GM10248 (cell line): ENCODE results near the gene NFIC.

Experiments
- CTCF ChIA-PET: fragments of 300-600 bp; sonication (Branson Sonifier 250); formaldehyde crosslinking; extraction: SDS; loops from one replicate; lab custom pipeline; 2021; ENCODE audit warnings: antibody characterized with exemption; lab: Yijun Ruan, JAX
- POLR2A ChIA-PET: fragments of 350-650 bp; sonication (Branson Sonifier 250); formaldehyde crosslinking; extraction: SDS; loops from one replicate; lab custom pipeline; 2020; ENCODE audit warnings: antibody characterized with exemption; lab: Yijun Ruan, JAX
- DNase-seq: peaks from one replicate; pipeline ENCODE4 v3.0.0; 2012; ENCODE audit errors: extremely low spot score
- TF ChIP-seq, protein P1 (sequence below): IDR thresholded peaks from 2 replicates; pipeline ENCODE4 v1.5.1; 2012; ENCODE audit warnings: mild to moderate bottlenecking, low read depth; ENCODE audit errors: extremely low read depth, missing control alignments, control extremely low read depth

Gene NFIC

DNA sequence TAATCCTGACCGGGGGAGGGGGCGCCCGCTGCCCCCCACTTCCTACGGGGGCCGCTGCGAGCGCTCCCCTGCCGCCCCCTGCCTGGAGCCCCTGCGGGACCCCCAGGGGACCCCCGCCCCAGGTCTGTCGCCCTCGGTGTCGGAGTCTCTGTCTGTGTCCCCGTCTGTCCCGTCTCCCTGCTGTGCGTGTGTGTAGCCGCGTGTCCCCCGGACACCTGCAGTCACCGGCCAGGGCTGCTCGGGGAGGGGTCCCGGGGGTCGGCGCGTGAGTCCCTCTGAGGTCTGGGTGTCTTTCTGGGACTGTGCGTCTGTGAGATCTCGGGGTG lies 7.7 kb upstream of the NFIC start:
- POLR2A ChIA-PET, result no interaction called here

DNA sequence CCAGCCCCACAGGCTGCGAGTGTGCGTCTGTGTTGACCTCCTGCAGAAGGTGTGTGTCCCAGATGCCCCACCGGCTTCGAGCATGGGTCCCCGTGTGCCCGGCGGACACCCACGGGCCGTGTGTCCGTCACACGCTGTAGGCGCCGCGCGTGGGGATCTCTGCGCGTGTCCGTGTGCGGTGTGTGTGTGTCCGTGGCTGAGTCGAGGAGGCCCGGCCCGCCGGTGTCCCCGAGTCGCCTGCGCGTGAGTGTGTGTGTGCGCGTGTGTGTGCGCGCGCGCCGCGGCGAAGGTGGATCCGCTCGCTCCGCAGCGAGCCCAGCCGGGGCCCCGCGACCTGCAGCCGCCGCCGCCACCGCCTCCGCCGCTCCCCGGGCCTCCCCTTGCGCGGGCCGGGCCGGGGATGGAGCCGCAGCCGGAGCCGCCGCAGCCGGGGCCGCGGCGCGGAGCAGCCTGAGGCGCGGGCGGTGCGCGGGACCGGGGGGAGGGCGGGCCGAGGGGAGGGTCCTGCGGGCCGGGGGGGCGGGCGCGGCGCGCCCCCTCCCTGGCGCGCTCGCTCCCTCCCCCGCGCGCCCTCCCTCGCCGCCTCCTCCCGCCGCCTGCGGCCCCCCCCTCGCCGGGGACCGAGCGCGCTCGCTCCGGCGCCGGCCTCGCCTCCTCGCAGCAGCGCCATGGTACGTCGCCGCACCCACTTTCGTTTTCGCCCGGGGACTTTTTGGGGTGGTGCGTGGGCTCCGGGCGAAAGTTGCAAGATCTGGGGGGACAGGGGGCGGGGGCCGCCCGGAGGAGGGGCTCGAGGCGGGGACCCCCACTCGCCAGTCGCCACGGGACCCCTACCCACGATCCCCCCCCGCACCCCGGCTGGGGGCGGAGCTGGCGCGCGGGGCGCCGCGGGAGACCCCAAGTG lies 7.1 kb upstream of the NFIC start:
- TF ChIP-seq, protein P1, sequence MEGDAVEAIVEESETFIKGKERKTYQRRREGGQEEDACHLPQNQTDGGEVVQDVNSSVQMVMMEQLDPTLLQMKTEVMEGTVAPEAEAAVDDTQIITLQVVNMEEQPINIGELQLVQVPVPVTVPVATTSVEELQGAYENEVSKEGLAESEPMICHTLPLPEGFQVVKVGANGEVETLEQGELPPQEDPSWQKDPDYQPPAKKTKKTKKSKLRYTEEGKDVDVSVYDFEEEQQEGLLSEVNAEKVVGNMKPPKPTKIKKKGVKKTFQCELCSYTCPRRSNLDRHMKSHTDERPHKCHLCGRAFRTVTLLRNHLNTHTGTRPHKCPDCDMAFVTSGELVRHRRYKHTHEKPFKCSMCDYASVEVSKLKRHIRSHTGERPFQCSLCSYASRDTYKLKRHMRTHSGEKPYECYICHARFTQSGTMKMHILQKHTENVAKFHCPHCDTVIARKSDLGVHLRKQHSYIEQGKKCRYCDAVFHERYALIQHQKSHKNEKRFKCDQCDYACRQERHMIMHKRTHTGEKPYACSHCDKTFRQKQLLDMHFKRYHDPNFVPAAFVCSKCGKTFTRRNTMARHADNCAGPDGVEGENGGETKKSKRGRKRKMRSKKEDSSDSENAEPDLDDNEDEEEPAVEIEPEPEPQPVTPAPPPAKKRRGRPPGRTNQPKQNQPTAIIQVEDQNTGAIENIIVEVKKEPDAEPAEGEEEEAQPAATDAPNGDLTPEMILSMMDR, result no peak
- peak; percentile 86 for DNase-seq
- ChIA-PET POLR2A (no interaction called here), CTCF (no interaction called here)

More for the DNA sequence above, 7.7 kb upstream of the NFIC start:
- CTCF ChIA-PET, result no interaction called here
- DNase-seq, result no peak
- TF ChIP-seq, protein P1, result no peak

DNA sequence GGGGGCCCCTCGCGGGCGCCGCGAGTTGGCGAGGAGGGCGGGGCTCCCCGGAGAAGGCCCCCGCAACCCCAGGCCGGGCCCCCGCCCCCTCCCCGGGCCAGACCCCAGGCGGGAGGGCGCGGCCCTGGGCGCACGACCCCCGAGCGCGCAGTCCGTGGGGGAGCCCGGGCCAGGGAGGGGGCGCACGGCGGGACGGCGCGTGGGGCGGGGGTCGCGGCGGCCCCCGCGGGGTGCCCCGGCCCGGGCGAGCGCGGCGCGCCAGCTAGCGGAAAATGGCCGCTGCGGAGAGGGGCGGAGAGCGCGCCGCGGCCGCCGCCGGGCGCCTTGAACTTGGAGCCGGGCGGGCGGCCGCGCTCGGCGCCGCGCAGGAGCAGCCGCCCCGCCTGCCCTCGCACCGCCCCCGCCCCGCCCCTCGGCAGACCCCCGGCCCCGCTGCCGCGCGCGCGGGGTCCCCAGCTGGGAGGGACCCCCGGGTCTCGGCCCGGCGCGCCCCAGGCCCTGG lies 6.4 kb upstream of the NFIC start:
- TF ChIP-seq, protein P1, result no peak
- CTCF ChIA-PET, result no interaction called here
- POLR2A ChIA-PET, result no interaction called here
- DNase-seq, result peak; percentile 73

DNA sequence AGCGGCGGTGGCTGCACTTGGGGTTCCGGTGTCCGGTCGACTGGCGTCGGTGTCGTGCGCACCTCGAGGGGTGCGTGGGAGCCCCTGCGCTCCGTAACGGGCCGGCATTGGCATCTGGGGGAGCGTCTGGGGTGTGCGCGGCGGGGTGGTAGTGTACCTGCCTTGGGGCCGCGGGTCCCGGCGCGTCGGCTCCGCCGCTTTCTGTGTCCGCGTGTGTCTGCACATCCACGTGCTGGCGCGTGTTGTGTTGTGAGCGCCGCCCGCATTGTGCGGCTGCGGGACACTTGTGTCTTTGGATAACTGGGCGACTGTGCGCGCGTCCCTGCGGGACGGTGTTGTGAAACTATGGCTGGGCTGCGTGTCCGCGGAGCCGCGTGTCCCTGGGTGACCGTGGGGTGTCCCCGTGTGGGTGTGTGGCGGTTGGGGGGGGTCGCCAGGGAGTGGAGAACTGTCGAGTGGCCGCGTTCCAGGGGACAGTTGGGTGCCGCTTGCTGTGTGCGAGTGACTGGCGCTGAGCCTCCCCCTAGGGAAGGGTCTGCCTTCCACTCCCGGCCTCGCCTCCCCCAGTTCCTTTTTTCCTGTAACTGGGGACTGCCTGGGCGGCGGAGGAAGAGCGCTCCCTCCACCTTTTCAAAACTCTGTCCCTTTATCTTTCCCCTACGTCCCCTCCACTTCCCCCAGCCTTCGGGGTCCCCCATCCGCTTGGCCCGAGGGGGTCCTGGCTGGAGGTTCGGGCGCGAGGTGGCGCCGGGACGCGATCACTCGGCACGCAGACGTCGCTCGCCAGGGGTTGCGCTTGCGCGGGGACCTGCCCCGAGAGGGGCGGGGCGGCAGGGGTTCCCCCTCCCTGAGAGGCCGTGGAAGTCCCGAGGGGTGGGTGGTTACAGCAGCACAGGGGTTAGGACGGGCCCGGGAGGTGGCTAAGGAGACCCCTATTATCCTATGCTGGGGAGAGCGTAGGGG lies 5.7 kb upstream of the NFIC start:
- CTCF ChIA-PET, result interaction anchor here (1.9 kb wide), 1 partner anchor 68 kb away, joined by 7 read pairs; no protein-coding TSS in a partner anchor
- peak; percentile 87 for DNase-seq
- POLR2A ChIA-PET, result no interaction called here
- TF ChIP-seq, protein P1, result peak; percentile 17

DNA sequence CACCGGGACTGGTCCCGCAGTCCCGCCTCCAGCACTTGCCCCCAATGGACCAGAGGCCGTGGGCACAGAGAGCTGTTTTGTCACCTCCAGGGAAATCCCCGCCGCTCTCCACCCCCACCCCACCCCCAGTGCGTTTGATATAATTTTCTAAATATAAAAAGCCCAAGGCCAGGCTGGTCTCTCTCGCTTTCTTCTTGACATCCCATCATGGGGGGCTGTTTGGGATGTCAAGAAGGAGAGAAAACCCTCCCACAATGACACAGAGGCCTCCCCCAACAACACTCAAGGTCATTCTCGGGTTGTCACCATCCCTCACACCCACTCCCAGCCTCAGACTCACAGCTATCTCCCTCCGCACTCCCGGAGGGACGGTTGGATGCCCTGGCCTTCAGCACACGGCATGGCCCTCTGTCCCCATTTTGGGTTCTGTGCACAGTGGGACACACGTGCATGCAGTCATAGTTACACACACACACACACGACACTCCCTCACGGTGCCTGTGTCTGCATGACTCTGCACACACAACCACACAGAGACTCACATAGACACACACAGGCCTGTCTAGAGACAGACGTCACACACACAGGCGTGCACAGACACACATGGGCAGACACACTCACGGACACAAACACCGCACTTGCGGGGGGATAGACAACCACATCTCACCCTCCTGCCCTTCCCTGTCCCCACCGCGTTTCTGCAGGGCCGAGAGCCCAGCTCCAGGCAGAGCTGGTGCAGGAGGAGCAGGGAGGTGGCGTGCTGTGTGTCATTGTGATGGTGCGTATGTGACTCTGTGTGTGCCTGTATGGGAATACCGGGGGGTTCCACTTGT lies 4.8 kb upstream of the NFIC start:
- TF ChIP-seq, protein P1, result no peak
- no peak for DNase-seq
- ChIA-PET CTCF (interaction anchor here (1.0 to 1.9 kb wide), 3 partner anchors 48 to 124 kb away, joined by 3 to 7 read pairs (median 5); no protein-coding TSS in a partner anchor), POLR2A (no interaction called here)
